ENCODE data around the gene PPM1H.

The PPM1H gene

GRCh38 chr12:62806893-62807292 lies 128.1 kb downstream of the PPM1H start:
- no CpG with 5 or more reads among the region's 2 CpGs for WGBS, 2 donors (ENCODE audit: extremely low coverage in 2 of 2, insufficient read length in 2 of 2, insufficient replicate concordance in 1 of 2)
- H3K79me1 ChIP-seq (ENCODE audit: low read depth, low read length): no peaks in the 10 kb centered on the region
- no peak overlapping the region for H3K4me3 ChIP-seq (ENCODE audit: low read length in 2 of 2)
- DNase-seq (ENCODE audit: low spot score): no peak
- H3K23ac ChIP-seq (ENCODE audit: low read depth, low read length, poor library complexity): no peak overlapping the region
- H3K18ac ChIP-seq (ENCODE audit: low read length): peak overlapping the region; percentile 44
- no peak overlapping the region for H3K27ac ChIP-seq (replicated peaks; ENCODE audit: low read length)
- no peak overlapping the region for H4K8ac ChIP-seq (ENCODE audit: low read depth, low read length)
- no peak overlapping the region for H3K4me2 ChIP-seq (ENCODE audit: insufficient read depth, low read length, poor library complexity, severe bottlenecking)
- H2AK5ac ChIP-seq (ENCODE audit: low read depth, low read length): no peak overlapping the region
- H3K14ac ChIP-seq (ENCODE audit: low read length): no peak overlapping the region
- peaks cover 0 to 2% of the 10 kb centered on the region in 2 donors for H3K9me3 ChIP-seq (replicated peaks in 1 of 2; ENCODE audit: control insufficient read depth in 2 of 2, insufficient read depth in 1 of 2, low read depth in 1 of 2, low read length in 2 of 2)
- no peak overlapping the region for H3K4ac ChIP-seq (ENCODE audit: low read length)
- H3K36me3 ChIP-seq (replicated peaks in 1 of 2; ENCODE audit: control insufficient read depth in 2 of 2, insufficient read depth in 2 of 2, low read length in 2 of 2): peaks cover 0 to 2% of the 10 kb centered on the region in 2 donors
- no peaks in the 10 kb centered on the region for H3K27me3 ChIP-seq (ENCODE audit: control insufficient read depth in 3 of 3, insufficient read depth in 3 of 3, low read depth in 1 of 3, low read length in 3 of 3)
- H3K4me1 ChIP-seq (ENCODE audit: control insufficient read depth in 2 of 2, insufficient read depth in 1 of 2, low read depth in 1 of 2, low read length in 2 of 2): no peaks in the 10 kb centered on the region
- H2BK5ac ChIP-seq (ENCODE audit: low read length): no peak overlapping the region
- H3K9ac ChIP-seq (ENCODE audit: low read depth, low read length, poor library complexity): no peak overlapping the region
- no peak overlapping the region for H2BK15ac ChIP-seq (ENCODE audit: low read length)
- no peak overlapping the region for H2BK12ac ChIP-seq (ENCODE audit: low read length)
- H4K91ac ChIP-seq (ENCODE audit: low read depth, low read length, poor library complexity): no peak overlapping the region
- no peak overlapping the region for H2AFZ ChIP-seq (ENCODE audit: low read length)
- no peak overlapping the region for H2BK120ac ChIP-seq (ENCODE audit: low read depth, low read length)

- H3K27ac ChIP-seq (replicated peaks; ENCODE audit: low read length): no peak overlapping the region
Observed at GRCh38 chr12:62806244-62806836, 128.6 kb downstream of the PPM1H start.

GRCh38 chr12:62805517-62805916 lies 129.4 kb downstream of the PPM1H start:
- H2AFZ ChIP-seq (ENCODE audit: low read length): no peak overlapping the region
- H3K79me1 ChIP-seq (ENCODE audit: low read depth, low read length): no peaks in the 10 kb centered on the region
- peaks cover 0 to 2% of the 10 kb centered on the region in 2 donors for H3K9me3 ChIP-seq (replicated peaks in 1 of 2; ENCODE audit: control insufficient read depth in 2 of 2, insufficient read depth in 1 of 2, low read depth in 1 of 2, low read length in 2 of 2)
- no peak overlapping the region for H3K9ac ChIP-seq (ENCODE audit: low read depth, low read length, poor library complexity)
- H2AK5ac ChIP-seq (ENCODE audit: low read depth, low read length): no peak overlapping the region
- no peak overlapping the region for H4K8ac ChIP-seq (ENCODE audit: low read depth, low read length)
- H2BK12ac ChIP-seq (ENCODE audit: low read length): no peak overlapping the region
- H3K14ac ChIP-seq (ENCODE audit: low read length): no peak overlapping the region
- H2BK5ac ChIP-seq (ENCODE audit: low read length): no peak overlapping the region
- H3K23ac ChIP-seq (ENCODE audit: low read depth, low read length, poor library complexity): no peak overlapping the region
- no peak overlapping the region for H2BK120ac ChIP-seq (ENCODE audit: low read depth, low read length)
- H3K4ac ChIP-seq (ENCODE audit: low read length): no peak overlapping the region
- no peak overlapping the region for H3K4me3 ChIP-seq (ENCODE audit: low read length in 2 of 2)
- H3K4me2 ChIP-seq (ENCODE audit: insufficient read depth, low read length, poor library complexity, severe bottlenecking): no peak overlapping the region
- no peak for DNase-seq (ENCODE audit: low spot score)
- H3K27ac ChIP-seq (replicated peaks; ENCODE audit: low read length): no peak overlapping the region
- H2BK15ac ChIP-seq (ENCODE audit: low read length): no peak overlapping the region
- peaks cover 0 to 2% of the 10 kb centered on the region in 2 donors for H3K36me3 ChIP-seq (replicated peaks in 1 of 2; ENCODE audit: control insufficient read depth in 2 of 2, insufficient read depth in 2 of 2, low read length in 2 of 2)
- no CpG with 5 or more reads among the region's 3 CpGs for WGBS, 2 donors (ENCODE audit: extremely low coverage in 2 of 2, insufficient read length in 2 of 2, insufficient replicate concordance in 1 of 2)
- H3K27me3 ChIP-seq (ENCODE audit: control insufficient read depth in 3 of 3, insufficient read depth in 3 of 3, low read depth in 1 of 3, low read length in 3 of 3): no peaks in the 10 kb centered on the region
- no peak overlapping the region for H4K91ac ChIP-seq (ENCODE audit: low read depth, low read length, poor library complexity)
- H3K18ac ChIP-seq (ENCODE audit: low read length): no peak overlapping the region
- no peaks in the 10 kb centered on the region for H3K4me1 ChIP-seq (ENCODE audit: control insufficient read depth in 2 of 2, insufficient read depth in 1 of 2, low read depth in 1 of 2, low read length in 2 of 2)

More at GRCh38 chr12:62806244-62806836, 128.6 kb downstream of the PPM1H start:
- Histone ChIP-seq H3K14ac (ENCODE audit: low read length) (no peak overlapping the region), H3K9me3 (replicated peaks in 1 of 2; ENCODE audit: control insufficient read depth in 2 of 2, insufficient read depth in 1 of 2, low read depth in 1 of 2, low read length in 2 of 2) (peaks cover 0 to 2% of the 10 kb centered on the region in 2 donors), H3K27me3 (ENCODE audit: control insufficient read depth in 3 of 3, insufficient read depth in 3 of 3, low read depth in 1 of 3, low read length in 3 of 3) (no peaks in the 10 kb centered on the region), H4K8ac (ENCODE audit: low read depth, low read length) (no peak overlapping the region), H2BK12ac (ENCODE audit: low read length) (no peak overlapping the region), H2AK5ac (ENCODE audit: low read depth, low read length) (no peak overlapping the region), H3K4me2 (ENCODE audit: insufficient read depth, low read length, poor library complexity, severe bottlenecking) (no peak overlapping the region), H2BK5ac (ENCODE audit: low read length) (no peak overlapping the region), H2BK120ac (ENCODE audit: low read depth, low read length) (no peak overlapping the region), H3K79me1 (ENCODE audit: low read depth, low read length) (no peaks in the 10 kb centered on the region), H3K4me1 (ENCODE audit: control insufficient read depth in 2 of 2, insufficient read depth in 1 of 2, low read depth in 1 of 2, low read length in 2 of 2) (no peaks in the 10 kb centered on the region), H3K18ac (ENCODE audit: low read length) (no peak overlapping the region), H3K36me3 (replicated peaks in 1 of 2; ENCODE audit: control insufficient read depth in 2 of 2, insufficient read depth in 2 of 2, low read length in 2 of 2) (peaks cover 0 to 2% of the 10 kb centered on the region in 2 donors), H3K4me3 (ENCODE audit: low read length in 2 of 2) (no peak overlapping the region), H2AFZ (ENCODE audit: low read length) (no peak overlapping the region), H4K91ac (ENCODE audit: low read depth, low read length, poor library complexity) (no peak overlapping the region), H3K23ac (ENCODE audit: low read depth, low read length, poor library complexity) (no peak overlapping the region), H2BK15ac (ENCODE audit: low read length) (no peak overlapping the region), H3K4ac (ENCODE audit: low read length) (no peak overlapping the region), H3K9ac (ENCODE audit: low read depth, low read length, poor library complexity) (no peak overlapping the region)
- DNase-seq (ENCODE audit: low spot score): no peak
- WGBS, 2 donors (ENCODE audit: extremely low coverage in 2 of 2, insufficient read length in 2 of 2, insufficient replicate concordance in 1 of 2): no CpG with 5 or more reads among the region's 6 CpGs

- Histone ChIP-seq H3K27ac (replicated peaks; ENCODE audit: low read length) (no peak overlapping the region), H3K4ac (ENCODE audit: low read length) (no peak overlapping the region), H3K79me1 (ENCODE audit: low read depth, low read length) (no peaks in the 10 kb centered on the region), H3K9ac (ENCODE audit: low read depth, low read length, poor library complexity) (no peak overlapping the region), H3K23ac (ENCODE audit: low read depth, low read length, poor library complexity) (no peak overlapping the region), H3K9me3 (replicated peaks in 1 of 2; ENCODE audit: control insufficient read depth in 2 of 2, insufficient read depth in 1 of 2, low read depth in 1 of 2, low read length in 2 of 2) (peaks cover 0 to 2% of the 10 kb centered on the region in 2 donors), H2BK120ac (ENCODE audit: low read depth, low read length) (no peak overlapping the region), H4K8ac (ENCODE audit: low read depth, low read length) (no peak overlapping the region), H3K4me1 (ENCODE audit: control insufficient read depth in 2 of 2, insufficient read depth in 1 of 2, low read depth in 1 of 2, low read length in 2 of 2) (no peaks in the 10 kb centered on the region), H2BK12ac (ENCODE audit: low read length) (no peak overlapping the region), H3K27me3 (ENCODE audit: control insufficient read depth in 3 of 3, insufficient read depth in 3 of 3, low read depth in 1 of 3, low read length in 3 of 3) (no peaks in the 10 kb centered on the region), H3K4me2 (ENCODE audit: insufficient read depth, low read length, poor library complexity, severe bottlenecking) (no peak overlapping the region), H2BK15ac (ENCODE audit: low read length) (no peak overlapping the region), H4K91ac (ENCODE audit: low read depth, low read length, poor library complexity) (no peak overlapping the region), H2BK5ac (ENCODE audit: low read length) (no peak overlapping the region), H3K14ac (ENCODE audit: low read length) (no peak overlapping the region), H3K36me3 (replicated peaks in 1 of 2; ENCODE audit: control insufficient read depth in 2 of 2, insufficient read depth in 2 of 2, low read length in 2 of 2) (peaks cover 0 to 2% of the 10 kb centered on the region in 2 donors), H3K18ac (ENCODE audit: low read length) (no peak overlapping the region), H2AFZ (ENCODE audit: low read length) (no peak overlapping the region), H3K4me3 (ENCODE audit: low read length in 2 of 2) (no peak overlapping the region), H2AK5ac (ENCODE audit: low read depth, low read length) (no peak overlapping the region)
- no peak for DNase-seq (ENCODE audit: low spot score)
- WGBS, 2 donors (ENCODE audit: extremely low coverage in 2 of 2, insufficient read length in 2 of 2, insufficient replicate concordance in 1 of 2): no CpG with 5 or more reads among the region's 2 CpGs
Observed at GRCh38 chr12:62803756-62804155, 131.2 kb downstream of the PPM1H start.

All from neuronal stem cell (in vitro differentiated cells).